NCI-H146 treated with DMSO at 0.1 percent for 48 hours (cell line): ENCODE data around the gene CITED4.

Experiments
- DNase-seq: peaks from one replicate; lab custom pipeline; 2025; ENCODE audit not compliant: unreplicated experiment; lab: John Stamatoyannopoulos, UW

Gene CITED4

DNA sequence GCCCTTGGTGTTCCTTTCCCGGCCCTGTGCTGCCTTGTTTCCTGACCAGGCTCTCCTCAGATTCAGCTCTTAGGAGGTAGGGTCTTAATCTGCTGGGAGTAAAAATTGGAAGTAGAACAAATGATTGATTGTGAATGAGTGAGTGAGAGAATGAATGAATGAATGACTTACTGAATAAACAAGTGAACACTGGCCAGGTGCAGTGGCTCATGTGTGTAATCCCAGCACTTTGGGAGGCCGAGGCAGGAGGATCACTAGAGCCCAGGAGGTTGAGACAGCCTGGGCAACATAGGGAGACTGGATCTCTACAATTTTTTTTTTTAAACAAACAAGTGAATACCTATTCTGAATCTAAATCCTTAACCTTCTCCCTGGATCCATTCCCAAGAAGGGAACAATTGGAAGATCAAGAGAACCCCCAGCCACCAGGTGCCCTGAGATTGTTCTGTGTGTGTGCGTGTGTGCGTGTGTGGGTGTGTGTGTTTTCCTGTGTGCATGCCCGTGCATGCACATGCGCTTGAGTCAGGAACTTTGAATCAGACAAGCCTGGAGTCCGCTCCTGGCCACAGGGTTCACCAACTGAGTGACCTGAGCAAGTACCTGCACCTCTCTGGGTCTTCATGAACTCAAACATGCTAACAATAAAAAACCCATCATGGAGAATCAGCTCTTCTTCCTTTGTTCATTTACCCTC lies 24.3 kb upstream of the CITED4 start:
- DNase-seq: no peak

DNA sequence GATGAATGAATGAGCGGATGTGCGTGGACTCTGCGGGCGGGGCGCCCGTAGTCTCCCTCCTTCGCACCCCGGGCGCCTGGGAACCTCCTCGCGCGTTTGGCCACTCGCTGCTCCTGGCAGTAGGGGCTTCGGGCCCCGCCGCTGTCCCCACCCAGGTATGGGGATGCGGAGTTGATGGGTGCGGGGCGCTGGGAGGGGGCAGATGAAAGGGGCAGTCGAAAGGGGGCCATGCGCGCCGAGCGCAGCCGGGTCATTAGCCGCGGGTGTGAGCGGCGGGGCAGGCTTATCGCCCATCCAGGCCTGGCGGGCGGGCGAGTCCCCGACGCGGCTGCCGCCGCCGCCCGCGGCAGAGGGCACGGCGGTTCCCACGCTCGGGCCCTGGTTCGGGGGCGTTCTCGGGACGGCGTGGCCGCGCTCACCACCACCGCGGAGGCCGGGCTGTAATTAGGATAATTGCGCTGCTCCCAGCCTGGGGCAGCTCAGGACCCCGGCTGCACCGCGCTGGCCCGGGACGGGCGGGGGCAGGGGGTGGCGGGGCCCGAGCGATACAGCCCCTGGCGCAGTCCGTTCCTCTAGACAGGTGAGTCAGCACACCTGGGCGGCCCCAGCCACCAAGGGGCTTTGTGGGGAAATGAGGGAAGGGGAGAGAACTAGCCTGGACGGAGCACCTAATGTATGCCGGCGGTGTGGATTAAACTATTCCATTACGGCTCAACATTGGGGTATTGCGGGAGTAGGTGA lies 22.1 kb upstream of the CITED4 start:
- DNase-seq: no peak

DNA sequence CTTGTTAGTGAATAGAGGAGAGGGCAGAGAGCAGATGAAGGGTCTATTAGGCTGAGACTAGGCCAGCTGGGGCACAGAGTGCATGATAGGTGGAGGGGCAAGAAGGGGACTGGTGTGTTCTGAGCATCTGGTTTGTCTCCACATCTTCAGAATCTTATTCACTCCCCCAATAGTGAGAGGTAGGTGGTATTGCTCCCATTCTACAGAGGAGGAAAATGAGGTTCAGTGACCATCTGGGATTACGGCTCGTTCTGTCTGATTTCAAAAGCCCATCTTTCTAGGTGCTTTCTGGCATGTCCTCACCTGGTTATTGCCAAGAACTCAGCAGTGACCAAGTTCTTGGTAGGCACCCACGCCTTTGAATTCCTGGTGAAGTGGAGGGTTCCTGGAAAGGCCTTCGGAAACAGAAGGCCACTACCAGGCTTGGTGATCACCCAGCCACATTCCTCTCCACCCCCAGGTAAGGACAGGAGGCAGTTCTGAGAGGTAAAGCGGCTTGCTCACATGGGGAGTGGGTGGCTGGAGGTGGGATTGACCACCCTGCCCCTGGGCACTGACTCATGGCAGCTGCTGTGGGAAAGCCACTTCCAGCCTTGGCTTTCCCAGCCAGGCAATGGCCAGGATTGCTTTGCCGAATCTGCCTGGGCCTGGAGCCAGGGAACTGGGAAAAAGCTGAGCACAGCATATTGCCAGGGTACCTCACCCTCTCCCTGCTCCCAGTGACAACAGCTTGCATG lies 18.8 kb upstream of the CITED4 start:
- DNase-seq: no peak

DNA sequence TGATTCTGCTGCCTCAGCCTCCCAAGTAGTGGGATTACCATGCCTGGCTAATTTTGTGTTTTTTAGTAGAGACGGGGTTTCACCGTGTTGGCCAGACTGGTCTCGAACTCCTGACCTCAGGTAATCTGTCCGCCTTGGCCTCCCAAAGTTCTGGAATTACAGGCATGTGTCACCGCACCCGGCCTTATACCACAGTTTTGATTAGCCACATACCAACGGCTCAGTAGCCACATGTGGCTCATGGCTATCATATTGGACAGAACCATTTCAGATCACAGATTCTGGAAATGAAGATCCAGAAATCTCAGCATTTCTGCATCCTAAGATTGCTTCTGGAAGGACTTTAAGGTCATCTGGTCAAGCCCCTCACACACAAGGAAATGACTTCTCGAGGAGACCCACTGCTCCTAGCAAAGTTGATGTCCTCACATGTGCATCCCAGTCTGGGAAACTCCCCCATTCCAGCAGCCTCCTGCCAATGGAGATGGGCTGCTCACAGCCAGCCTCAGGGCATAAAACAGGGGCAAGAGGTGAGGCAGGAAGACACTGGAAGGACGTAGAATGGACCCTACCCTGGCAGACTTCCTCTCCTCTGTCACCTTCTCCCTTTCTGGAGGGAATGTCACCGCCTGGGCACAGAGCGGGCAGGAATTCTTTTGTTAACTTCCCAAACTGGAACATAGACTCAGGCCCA lies 17.5 kb upstream of the CITED4 start:
- no peak for DNase-seq

DNA sequence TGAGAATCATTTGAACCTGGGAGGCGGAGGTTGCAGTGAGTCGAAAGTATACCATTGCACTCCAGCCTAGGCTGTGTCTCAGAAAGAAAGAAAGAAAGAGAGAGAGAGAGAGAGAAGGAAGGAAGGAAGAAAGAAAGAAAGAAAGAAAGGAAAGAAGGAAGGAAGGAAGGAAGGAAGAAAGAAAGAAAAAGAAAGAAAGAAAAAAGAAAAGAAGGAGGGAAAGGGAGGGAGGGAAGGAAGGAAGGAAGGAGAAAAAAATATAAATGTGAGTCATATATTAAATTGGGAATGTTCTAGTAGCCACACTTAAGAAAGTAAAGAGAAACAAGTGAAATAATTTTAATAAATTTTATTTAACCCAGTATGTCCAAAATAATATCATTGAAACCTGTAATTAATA lies 16.7 kb upstream of the CITED4 start:
- DNase-seq: no peak

DNA sequence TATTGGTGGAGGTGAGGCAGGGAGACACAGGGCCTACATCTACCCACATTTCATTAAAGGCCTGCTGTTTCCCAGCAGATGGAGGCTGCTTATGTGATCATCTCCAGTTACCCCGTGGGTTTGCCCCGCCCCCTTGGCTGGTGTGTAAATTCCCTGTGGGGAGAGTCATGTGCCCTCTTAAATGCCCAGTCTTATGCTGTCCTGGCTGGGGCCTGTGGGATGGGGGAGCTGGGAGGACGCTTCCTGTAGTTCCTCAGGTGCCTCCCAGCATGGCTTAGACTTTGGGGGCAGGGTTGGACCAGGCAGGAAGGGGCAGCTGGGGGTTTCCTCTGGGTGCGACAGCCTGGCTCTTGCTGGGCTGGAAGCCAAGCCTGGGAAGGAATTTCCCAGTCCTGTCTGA lies 15.5 kb upstream of the CITED4 start:
- DNase-seq: no peak

DNA sequence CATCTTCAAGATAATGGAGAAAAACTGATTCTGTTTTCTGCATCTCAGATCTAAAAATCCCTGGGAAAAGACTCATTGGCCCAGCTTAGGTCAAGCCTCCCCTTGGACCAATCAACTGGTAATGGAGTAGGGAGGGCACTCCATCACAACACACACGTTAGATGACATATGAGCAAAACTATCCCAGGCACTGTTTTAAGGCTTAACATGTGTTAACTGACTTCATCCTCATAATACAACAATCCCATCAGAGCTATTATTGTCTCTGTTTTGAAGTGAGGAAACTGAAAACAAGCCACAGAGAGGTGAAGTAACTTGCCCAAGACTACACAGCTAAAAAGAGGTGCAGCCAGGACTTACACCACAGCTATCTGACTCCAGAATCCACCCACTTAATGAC lies 14.7 kb upstream of the CITED4 start:
- no peak for DNase-seq

DNA sequence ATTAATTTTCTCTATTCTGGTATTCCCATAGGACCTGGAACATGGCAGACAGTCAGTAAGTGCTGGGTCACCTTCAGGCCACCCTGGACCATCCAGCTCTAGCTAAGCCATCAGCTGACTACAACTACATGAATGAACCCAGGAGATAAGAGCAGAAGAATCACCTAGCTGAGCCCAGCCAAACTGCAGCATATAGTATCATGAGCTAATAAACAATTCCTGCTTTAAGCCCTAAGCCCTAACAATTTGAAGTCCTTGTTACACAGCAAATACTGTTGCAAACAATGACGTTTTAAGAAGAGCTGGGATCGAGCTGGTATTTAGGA lies 14.2 kb upstream of the CITED4 start:
- DNase-seq: no peak

DNA sequence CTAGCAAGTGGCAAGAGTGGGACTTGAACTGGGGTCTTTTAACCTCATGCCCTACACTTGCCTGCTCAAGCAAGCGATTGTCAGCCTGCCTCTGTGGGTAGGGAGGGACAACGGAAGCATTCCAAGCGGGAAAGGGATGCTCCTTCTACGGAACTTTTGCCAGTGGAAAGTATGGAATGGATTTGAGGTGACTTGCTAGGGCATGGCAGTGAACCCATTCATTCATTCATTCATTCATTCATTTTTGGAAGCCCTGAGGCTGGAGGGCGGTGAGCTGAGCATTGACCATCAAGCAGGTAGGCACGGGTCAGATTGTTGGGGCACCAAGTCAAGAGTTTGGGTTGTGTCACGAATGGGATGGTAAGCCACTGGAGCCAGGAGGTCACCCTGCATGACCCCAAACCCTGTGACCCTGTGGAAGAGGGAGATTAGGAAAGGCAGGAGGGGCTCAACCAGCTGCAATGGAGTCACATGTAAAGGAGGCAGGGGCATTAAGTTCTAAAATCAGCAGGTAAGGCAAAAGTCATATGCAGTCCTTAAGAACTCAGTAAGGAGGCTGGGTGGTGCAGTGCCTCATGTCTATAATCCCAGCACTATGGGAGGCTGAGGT lies 11.8 kb upstream of the CITED4 start:
- no peak for DNase-seq

DNA sequence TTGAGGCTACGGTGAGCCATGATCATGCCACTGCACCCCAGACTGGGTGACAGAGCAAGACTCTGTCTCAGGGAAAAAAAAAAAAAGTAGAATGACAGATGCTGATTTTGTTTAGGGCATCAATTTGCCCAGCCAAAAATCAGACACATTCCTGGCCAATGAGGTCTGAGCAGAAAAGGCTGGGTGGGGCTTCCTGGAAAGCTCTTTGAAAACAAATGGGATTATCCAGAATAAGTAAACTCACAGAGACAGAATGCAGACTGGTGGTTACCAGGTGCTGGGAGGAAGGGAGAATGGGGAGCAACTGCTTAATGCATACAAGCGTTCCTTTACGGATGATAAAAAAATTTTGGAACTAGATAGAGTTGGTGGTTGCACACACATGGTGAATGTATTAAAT lies 10.1 kb upstream of the CITED4 start:
- no peak for DNase-seq

DNA sequence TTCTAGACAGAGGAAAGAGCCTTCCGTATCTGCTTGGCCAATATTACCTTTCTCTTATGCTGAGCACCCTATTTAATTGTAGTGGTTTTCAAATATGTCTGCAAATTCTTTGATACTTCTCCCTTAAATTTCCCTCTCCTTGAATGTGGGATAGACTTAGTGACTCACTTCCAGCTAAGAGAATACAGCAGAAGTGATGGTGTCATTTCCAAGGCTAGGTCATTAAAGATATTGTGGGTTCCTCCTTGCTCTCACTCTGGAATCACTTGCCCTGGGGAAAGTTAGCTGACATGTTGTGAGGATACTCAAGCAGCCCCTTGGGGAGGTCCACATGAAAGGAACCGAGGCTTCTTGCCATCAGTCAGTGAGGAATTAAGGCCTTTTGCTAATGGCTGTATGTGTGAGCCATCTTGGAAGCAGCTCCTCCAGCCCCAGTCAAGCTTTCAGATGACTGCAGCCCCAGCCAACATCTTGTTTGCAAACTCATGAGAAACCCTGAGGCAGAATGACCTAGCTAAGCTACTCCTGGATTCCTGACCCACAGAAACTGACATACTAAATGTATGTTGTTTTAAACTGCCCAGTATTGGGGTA lies 8.1 kb upstream of the CITED4 start:
- no peak for DNase-seq

DNA sequence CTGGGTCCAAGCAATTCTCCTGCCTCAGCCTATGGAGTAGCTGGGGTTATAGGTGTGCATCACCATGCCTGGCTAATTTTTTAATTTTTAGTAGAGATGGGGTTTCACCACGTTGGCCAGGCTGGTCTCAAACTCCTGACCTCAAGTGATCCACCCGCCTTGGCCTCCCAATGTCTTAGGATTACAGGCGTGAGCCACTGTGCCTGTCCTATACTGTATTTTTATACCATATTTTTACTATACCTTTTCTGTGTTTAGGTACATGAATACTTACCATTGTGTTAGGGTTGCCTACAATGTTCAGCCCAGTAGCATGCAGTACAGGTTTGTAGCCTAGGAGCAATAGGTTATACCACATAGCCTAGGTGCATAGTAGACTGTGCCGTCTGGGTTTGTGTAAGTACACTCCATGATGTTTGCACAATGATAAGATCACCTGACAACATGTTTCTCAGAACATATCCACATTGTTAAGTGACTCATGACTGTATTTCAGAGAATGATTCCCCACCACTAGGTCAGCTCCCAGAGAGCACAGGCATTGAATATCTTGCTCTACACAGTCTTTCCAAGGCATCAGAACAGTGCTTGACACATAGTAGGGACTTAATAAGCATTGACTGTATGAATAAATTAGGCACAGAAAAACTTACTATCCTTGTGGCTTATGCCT lies 6.0 kb upstream of the CITED4 start:
- no peak for DNase-seq

DNA sequence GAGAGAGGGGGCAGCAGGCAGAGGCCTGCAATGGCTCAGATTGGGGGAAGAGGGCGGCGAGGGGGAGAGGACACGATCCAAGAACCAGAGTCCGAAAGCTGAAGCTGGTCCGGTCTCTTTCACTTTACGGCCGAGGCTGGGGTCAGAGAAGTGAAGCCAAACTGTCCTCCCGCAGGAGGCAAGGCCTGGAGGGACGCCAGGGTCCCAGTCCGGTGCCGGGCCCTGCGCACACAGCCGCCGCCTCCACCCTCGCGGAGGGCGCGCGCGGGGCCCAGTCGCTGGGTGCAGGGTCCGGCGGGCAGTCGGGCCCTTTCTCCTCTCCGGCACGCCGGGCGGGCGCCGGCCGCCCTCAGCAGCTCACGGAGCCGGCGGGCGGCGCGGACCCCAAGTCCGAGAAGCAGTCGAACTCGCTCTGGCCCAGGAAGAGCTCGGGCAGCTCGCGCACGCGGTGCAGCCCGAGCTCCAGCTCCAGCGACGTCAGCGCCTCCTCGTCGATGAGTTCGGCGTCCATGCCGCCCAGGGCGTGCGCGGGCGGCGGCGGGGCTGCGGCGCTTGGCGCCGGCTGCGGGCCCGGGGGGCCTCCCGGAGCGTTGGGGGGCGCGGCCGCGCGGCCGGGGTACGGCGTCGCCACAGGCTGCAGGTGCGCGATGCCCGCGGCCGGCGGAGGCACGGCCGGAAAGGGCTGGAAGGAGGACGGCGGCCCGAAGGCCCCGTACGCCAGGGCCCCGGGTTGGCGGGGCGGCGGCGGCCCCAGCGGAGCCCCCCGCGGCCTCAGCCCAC lies 749 bp downstream of the CITED4 start:
- no peak for DNase-seq

DNA sequence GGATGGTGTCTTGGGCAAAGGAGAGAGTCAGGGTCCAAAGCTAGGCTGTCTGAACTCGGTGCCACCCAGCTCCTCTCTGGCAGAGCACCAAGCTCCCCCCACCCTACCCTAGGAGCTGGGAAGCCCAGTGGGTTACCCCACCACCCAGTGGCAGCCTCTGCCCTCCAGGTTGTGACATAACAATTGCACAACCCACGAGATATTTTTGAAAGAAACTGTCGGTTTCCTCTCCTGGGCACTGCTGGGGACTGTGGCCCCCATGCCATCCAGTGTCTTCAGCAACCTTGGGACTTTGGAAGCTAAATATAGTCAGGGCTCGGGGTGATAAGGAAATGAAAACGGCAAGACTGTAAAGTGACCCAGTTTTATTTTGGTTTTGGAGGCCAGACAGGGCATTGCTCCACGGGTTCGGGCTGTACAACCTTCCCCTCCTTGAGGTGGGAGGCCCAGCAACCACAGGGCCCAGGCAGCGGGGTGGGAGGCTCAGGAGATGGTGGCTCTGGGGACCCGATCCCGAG lies 1.4 kb downstream of the CITED4 start:
- no peak for DNase-seq

DNA sequence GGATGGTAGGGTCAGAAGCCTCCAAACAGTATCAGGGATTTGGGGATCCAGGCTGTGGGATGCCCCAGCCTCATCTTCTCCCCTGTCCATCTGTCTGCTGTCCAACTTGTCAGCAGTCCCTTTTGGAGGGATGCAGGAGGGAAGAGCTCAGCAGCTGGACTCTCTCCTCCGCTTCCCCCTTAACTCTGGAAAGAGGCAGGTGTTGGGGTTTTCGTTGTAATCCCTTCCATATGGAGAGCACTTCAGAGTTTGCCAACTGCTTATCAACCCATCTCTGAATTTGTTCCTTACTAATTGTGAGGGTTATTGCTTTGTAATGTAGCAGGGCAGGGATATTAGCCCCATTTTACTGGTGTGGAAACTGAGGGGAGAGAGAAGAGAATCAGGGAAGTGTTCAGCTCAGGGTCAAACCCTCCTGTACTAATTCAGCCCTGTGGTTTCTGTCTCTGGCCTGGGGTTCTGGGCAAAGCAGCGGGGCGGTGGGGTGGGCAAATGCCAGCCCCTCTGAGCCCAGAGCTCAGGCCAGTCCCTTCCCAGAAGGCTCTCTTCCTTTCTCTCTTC lies 3.2 kb downstream of the CITED4 start:
- no peak for DNase-seq

DNA sequence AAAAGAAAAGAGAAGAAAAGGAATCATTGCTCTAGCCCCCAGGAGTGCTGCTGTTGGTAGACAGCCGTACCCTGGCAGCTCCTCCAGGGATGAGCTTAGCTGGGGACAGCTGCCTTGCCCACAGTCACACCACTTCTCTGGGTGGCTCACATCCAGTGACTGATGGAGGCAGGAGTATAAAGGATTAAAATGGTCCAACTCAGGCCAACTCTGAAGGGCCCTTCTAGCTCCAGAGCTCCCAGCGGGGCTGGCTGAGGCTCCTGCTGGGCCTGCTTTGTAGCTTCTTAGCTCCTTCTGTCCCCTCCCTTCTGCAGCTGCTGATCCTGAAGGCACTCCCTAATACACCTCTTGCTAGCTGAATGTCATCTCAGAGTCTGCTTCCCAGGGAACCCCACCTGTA lies 4.4 kb downstream of the CITED4 start:
- no peak for DNase-seq

DNA sequence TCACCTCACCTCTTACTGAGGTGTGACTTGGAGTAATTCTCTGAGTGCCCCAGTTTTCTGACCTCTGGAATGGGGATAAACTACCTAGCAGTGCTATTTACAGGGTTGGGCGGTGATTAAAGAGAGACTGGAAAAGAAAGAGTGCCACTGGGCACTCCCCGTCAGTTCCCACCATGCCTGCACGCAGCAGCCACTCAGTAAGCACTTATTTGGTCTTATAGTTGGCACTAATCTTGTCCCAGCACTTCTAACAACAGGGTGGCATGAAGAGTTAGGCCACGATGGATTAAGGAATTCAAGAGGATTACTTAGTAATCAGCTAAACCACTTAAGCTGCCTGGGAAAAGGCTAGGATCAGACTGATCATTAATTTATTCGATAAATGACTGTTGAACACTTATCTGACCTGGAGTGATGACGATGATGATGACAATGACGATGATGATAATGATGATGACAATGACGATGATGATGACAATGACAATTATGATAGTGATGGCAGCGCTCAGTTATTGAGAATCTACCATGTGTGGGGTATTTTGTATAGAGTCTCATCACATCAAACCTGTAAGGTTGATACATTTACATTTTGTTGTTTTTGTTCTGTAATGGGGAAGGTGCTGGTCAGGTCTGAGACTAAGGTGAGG lies 5.4 kb downstream of the CITED4 start:
- no peak for DNase-seq

DNA sequence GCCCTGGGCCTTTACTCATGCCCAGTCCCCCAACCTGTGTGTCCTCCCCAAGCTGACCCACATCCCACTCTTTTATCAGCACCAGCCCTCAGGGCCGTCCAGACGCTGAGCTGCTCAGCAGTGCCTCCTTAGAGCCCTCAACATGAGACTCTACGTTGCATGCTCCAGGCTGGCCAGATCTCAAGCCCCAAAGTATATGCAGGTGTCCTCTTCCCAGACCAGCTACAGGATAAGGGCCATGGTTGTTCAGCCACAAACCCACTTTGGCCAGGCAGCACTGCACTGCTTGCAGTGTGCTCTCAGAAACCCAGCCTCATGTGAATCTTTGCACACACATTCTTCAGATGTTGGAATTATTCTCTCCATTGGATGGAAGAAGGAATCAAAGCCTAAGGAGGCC lies 6.0 kb downstream of the CITED4 start:
- DNase-seq: no peak

DNA sequence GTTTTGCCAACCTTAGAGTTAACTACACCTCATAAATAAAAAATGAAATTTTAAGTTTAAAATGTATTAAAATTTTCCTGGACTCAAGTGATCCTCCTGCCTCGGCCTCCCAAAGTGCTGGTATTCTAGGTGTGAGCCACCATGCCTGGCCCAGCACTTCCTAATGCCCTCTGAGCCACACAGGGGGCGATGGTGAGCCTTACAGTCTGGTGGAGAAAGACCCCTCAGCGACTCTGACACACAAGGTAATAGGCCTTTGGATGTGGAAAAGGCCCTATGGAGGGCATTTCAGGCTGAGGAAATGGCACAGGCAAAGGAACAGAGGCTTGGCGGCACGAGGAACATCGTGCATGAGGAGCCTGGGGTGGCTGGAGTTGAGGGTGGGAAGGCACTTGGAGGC lies 6.7 kb downstream of the CITED4 start:
- no peak for DNase-seq
